HG03432 (cell line): ENCODE data around the gene S100A2.
"Not testable (repeated sequence)": the region's sequence is repeated elsewhere in the genome, so short reads cannot be mapped to it uniquely, and the experiment has no call there.

ENCODE experiments used
- ATAC-seq: cut with Tn5 transposase; IDR thresholded peaks from one replicate; pipeline ENCODE4 v1.9.1; 2021; ENCODE audit warnings: mild to moderate bottlenecking, moderate library complexity; ENCODE audit not compliant: unreplicated experiment

The S100A2 gene

DNA sequence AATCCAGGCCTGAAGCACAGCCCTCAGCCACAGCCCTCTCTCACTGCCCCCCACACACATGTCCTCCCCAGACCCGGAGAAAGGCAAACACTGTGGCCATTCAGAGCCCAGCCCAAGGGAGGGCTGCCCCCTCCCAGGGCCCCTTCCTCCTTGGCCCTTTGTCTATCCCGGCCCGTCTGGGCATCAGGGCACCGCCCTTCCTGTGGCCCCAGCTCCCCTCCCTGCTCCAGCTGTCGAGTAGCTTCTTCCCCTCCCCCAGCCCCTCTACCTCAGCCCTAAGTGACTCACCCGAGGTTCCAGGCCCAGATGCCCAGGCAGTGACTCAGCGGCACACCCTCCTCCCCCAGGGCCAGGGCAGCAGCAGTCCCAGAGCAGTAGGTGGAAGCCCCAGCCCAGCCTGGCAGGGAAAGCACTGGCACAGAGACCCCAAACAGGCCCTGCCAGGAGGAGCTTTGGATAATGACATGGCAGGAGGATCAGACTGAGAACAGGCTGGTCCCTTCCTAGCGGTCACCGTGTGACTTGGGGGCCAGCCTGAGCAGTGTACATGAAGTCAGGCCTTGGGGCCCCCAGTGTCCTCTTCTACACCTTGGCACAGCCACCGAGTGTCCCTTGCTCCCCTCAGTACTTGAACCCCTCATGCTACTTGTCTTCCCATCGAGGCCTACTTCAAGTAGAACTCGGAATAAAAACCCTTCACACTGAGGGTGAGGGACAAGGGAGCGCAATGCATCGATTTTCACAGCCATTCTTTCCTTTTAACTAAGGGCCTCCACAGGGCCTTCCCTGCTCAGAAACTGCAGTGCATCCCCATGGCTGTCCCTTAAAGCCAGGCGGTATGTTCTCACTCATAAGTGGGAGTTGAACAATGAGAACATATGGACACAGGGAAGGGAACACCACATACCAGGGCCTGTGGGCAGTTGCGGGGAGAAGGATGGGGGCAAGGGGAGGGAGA lies 1.0 kb upstream of the S100A2 start:
- peak; percentile 66 for ATAC-seq

DNA sequence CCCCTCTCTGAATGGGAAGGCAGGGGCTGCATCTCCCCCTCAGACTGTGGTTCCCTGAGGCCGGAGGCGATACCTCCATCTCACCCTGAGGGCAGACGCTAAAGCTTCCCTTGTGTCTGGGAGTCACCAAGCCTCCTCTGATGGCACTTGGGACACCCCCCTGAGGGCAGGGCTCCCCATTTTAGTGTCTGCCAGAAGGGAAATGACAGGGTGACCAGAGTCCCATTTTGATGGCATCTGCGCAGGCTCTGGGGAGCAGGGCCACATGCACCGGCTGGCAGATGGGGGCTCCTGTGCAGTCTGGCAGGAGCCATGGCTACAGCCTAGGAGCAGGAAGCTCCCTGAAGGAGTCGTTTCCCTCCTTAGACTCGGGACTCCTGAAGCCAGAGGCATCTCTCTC lies 1.7 kb downstream of the S100A2 start:
- ATAC-seq, result no peak

DNA sequence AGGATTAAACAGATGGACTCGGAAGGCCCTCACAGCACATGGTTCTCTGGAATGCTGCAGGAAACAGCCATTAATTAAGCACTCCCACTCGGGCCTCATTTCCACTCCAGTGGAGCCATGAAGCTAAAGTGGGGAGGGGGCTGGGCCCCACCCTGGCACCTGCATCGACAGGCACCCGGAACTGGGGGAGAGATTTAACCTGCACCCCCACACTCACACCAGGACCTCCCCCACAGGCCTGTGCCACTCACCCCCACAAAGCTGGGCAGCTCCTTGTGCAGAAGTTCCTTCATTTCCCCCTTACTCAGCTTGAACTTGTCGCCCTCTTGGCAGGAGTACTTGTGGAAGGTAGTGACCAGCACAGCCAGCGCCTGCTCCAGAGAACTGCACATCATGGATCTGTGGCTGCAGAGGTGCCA lies 2.2 kb downstream of the S100A2 start:
- ATAC-seq, result no peak

DNA sequence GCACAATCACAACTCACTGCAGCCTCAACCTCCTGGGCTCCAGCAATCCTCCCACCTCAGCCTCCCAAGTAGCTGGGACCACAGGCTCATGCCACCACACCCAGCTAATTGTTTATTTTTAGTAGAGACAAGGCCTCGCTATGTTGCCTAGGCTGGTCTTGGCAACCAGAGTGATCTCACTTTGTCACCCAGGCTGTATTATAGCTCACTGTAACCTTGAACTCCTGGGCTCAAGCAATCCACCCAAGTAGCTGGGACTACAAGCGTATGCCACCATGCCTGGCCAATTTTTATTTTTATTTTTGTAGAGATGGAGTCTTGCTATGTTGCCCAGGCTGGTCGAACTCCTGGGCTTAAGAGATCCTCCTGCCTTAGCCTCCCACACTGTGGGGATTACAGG lies 3.6 kb downstream of the S100A2 start:
- ATAC-seq, result not testable (repeated sequence)

DNA sequence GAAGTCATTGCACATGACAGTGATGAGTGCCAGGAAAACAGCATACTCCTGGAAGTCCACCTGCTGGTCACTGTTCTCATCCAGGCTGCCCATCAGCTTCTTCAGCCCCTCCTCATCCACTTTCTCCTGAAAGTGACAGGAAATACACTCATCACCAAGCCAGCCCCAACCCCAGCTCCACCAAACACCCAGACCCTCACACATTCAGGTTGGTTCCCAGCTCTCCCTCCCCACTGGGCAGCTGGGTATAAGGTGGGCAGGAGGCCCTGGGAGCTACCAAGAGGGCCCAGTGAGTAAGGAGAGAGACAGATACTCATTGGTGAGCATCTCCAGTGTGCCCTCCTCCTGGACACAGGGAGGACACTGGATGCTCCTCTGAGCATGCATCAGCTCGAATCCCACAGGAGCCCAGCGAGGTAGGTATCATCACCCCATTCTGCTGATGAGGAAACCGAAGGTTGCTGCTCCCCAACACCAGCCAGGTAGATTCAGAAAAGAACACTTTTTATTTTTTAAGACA lies 4.1 kb downstream of the S100A2 start:
- ATAC-seq, result no peak

DNA sequence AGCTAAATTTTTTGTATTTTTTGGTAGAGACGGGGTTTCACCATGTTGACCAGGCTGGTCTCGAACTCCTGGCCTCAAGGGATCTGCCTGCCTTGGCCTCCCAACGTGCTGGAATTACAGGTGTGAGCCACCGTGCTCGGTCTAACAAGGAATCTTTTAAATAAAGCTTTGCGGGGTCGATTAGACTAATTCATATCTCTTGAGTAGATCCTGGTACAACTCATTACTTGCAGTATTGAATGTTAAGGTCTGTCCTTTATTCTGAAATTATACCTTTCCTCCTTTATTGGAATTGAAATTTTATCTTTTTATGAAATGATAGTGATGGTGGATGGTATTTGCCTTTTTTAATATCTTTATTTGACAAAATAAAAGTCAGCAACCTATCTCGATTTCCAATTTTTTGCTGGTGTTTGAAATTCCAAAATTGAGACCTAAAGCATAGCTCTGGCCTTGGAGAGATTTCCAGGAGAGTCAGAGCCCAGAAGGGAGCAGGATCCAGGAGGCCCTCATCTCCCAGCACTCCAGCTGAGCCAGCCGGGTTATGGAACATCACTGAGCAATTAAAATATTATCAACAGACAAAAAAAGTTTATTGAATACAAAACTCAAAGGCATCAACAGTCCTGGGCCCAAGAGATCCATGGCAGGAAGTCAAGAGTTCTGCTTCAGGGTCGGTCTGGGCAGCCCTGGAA lies 4.7 kb downstream of the S100A2 start:
- ATAC-seq, result no peak

DNA sequence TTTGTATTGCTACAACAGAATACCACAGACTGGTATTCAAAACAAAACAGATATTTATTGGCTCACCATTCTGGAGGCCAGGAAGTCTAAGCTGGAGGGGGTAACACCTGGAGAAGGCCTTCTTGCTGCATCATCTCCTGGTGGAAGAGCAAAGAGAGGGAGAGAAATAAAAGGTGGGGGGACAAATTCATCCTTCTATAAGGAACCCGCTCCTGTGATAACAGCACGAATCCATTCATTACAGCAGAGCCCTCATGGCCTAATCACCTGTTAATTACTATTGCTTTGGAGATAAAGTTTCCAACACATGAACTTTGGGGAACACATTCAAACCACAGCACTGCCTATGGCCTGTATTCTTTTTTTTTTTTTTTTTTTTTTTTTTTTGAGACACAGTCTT lies 5.4 kb downstream of the S100A2 start:
- ATAC-seq, result no peak

DNA sequence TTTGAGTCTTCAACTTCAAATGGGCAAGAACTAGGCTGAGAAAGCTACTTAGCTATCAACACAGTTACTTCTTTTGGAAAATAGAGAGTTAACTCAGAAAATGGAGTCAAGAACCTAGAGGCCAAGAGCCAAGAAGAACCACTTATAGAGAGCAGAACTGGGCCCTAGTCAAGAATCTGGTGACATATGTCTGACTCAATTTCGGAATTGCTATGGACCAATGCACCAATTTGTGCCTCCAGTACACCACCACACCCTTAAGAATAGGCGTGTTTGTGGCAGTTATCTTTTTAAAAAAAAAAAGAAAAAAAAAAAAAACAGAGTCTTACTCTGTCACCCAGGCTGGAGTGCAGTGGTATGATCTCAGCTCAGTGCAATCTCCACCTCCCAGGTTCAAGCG lies 7.8 kb downstream of the S100A2 start:
- ATAC-seq, result no peak

DNA sequence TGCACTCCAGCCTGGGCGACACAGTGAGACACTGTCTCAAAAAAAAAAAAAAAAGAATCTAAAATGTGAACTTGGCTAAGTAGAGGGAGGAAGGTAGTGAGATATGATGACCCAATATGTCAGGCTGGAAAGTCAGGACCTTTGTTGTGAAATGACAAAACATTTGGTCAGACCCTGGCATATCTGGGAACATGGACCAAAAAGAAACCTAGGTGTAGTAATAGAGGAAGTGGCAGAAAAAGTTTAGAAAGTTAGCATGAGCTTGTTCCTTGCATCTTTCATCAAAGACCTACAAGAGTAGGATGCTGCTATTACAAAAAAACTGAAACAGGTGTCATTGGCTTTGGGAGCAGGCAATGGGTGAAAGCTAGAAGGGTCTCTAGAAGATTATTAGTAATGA lies 9.3 kb downstream of the S100A2 start:
- no peak for ATAC-seq

DNA sequence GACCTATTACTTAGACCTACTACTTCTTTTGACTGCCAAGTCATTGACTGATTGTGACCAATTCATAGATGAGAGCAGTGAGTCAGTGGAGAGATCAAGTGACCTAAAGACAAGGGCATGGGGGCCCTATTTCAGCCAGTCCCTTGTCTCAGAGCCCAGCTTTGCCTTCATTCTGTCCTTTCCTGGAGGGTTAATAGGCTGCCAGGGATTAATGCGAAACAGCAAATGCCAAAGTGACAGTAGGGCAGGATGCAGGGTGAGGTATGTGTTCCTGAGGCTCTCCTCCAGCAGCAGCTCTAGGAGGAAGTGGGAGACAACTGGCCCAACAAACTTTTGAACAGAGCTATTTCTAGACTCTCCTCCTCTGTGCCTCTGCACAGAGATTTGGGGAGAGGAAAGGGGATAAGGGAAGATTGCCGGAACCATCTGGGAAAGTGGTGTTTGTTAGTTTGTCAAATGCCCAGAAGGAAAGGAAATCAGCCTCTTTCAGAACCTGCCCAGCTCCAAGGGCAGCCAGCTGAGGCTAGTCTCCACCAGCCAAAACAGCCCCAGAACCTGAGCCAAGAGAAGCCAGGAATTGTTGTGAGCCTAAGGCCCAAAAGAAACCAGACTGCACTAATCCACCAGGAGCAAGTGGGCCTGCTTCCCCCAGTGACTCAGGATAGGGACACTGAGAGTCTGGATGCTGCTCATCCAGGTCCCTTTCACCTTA lies 11.7 kb downstream of the S100A2 start:
- no peak for ATAC-seq

DNA sequence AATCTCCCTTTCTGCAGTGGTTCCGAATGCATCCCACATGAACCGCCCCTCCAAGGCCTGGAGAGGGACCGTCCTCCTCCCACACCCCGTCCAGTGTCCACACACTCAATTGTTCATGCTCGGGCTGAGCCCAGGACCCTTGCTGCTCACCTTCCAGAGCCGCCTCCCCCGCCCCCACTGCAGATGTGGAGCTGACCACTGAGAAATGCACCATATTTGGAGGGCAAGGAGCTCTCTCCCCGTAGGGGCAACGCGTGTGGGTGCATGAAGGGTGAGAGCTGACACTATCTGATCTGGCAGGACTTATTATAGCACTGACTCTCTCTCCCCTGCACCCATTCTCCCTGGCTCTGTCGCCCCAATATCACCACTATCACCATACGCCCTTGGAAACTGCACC lies 12.5 kb downstream of the S100A2 start:
- no peak for ATAC-seq

DNA sequence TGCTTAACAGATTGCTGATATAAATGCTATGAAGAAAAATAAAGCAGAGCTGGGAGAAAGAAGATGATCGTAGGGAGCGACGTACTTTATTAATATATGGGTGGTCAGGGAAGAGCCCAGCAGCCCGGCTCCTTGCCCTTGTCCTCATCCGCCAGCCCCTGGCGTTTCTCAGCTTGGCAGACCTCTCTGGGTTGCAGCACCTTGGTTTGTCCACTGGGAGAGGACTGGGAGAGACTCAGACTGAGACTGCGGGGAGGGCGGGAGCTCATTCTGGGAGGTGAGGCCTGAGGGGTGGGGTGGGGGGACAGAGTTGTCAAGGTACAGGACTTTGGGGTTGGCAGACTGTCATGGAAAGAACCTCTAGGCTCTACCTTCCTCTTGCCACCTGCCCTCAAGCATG lies 13.3 kb downstream of the S100A2 start:
- ATAC-seq, result no peak

DNA sequence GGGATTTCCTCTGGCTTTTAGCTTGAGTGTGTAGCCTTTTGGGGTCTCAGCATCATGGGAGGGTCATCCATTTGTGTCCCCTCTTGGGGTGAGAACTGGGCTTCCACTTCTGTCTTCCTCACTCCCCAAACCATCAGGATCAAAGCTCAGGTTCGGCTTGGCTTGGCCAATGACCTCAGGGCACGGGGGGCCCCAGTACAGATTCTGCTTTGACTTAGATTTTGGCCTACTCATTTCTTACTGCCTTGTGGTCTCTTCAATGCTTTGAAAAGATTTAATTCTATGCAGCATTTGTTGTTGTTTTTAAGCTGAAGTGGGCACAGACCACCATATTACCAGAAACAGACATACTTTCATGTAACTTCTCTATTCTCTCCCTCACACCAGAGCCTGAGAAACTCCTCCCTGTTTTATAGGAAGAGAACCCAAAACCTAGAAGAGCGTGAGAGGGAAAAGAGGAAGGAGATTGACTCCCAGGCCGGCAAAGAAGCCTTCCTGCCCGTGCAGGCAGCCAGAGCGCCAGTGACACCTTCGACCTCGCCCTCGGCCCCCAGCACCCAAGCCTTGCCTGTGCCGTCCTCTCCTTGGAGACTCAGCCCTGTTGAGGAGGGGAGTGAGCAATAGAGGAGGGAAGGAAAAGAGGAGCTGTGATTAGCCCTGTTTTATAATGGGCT lies 14.7 kb downstream of the S100A2 start:
- no peak for ATAC-seq

DNA sequence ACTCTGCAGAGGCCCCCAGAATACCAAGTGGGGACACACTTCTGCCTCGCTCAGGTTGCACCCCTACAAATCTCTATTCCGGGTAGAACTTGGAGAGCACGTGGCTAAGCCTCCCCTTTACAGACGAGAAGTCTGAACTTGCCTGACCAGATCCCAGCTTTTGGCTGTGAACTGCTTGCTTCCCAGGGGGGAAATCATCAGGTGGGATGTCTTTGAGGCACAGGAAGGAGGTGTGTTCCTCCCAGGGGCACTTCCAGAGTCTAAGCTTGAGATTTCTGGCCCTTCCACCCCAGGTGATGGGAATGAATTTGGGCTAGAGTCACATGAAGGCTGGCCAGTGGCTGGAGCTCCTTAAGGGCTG lies 15.3 kb downstream of the S100A2 start:
- no peak for ATAC-seq

DNA sequence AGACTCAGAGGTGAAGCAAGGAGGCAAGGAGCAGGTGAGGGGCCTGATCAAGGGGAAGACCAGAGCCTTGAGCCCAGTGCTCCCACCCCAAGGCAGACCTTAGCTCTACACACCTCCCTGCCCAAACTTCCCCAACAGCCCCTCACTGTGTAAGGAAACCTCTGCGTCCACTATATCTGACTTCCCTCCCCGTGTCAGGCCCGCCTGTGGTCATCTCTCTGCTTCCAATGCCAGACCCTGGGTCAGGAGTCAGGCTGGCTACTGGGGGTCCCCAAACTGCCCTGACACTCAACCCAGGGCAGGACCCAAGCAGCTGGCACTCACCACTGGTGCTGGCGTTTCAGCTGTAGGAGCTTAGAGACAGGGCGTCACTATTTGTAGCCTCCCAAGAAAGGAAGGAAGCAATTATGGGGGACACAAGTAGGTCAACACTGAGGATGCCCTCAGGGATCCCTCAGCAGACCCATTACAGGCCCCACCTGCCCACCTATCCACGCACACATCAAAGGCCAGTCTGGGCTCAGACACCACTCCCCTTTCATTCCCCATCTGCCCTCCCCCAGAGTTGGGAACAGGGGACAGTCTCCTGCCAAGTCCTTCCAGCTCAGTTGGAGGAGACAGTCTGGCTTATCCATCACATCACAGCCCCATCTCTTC lies 15.8 kb downstream of the S100A2 start:
- ATAC-seq, result no peak

DNA sequence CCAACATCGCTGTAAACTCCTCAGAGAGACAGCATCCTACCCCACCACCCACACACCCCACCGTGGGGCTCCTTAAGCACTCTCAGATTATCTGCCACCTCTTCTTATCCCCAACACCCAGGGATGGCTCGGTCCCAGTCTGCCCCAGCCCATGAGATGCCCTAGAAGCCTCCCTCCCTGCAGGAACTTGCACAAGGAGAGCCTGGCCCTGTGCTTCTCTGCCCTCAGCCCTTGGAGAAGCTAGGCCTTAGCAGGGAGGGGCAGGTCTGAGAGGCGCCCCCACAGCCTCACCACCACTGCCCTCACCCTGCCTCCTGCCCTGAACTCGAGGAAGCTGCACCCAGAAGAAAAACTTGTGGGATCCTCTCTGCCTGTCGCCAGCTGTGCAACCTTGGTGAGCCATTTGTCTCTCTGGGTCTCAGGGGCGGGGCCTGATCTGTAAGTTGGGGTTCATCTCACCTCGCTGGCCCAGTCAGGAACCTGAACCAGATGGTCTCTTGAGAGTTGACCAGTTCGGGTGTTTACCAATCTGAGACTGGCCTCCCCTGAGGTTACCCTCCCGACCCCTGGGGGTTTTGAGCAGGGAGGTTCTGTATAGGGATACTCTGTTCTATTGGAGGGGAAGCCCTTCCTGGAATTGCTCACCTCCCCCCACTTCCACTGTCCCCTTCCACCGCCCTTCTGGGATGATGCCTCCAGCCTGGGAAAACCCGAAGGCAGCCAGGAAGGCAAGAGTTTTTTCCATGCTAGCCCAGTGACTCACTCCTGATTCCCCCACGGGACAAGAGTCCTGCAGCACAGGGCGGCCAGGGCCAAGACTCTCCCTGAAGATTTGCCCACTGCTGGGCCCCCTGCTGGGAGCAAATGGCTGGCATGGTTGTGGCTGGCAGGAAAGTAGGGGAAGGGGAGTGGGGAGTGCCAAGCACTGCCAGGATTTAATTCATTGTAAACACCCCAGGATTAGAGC lies 16.6 kb downstream of the S100A2 start, which contains the start of gene S100A3:
Gene S100A3, minus strand, starts transcription at position 537 of the 967 bp plus-strand sequence. CDS start 773 bp downstream, outside the sequence.
- ATAC-seq, result no peak

DNA sequence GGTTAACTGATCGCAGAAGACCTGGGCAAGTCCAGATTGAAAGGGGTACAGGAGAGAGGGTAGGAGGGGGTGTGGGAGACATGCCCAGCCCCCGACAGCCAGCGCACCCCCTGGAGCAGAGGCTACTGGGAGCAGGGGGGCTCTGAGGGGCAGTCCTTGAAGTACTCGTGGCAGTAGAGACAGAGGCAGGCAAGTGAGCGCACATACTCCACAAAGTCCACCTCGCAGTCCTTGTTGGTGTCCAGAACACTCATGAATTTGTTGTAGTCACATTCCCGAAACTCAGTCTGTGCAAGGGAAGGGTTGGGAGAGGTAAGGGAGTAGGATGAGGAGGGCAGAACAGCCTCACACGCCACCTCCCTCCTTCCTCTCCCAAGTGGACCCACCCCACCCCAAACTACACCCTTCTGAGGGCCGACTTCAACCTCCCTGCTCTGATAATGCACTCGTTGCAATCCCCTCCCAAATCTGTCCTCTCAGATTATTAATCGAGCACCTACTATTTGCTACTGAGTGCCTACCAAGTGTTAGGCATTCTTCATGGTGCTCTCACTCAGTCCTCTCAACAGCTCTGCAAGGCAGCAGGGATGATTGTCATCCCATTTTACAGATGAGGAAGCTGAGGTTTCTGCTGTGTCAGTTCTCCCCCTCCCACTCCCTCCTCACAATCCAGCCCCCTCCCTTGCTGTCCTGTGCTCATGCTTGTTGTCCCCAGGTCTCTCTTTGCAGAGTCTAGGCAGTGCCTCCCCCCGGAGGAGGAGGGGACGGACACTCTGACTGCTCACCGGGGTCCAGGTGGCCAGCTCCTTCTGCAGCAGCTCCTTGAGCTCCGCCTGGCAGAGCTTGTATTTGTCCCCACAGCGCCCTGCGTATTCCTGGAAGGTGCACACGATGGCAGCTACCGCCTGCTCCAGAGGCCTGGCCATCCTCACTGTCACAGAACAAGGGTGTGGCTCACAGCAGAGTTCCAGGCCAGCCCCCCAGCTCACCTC lies 17.8 kb downstream of the S100A2 start:
- ATAC-seq, result no peak
